Endothelial cell of umbilical vein (primary cell): Measurements from ENCODE around the gene UBE2E2. TPM values are rescaled to one million over a fixed set of nuclear protein-coding genes. Genes with fewer than 3 reads are reported as not detected.

Source experiments
- BruUV-seq: library from RNA; stranded (reverse); fragments of 400-500 nt; replicated peaks from 2 replicates; lab custom pipeline; 2021; lab: Mats Ljungman, UMichigan
- CTCF ChIA-PET: fragments of 300-600, 350-600 bp; sonication (Branson Sonifier 250); formaldehyde crosslinking; loops from one replicate; lab custom pipeline; 2021; ENCODE audit warnings: antibody characterized with exemption, inconsistent platforms; lab: Charles Lee
- POLR2A ChIA-PET: fragments of 300-600, 350-600 bp; sonication (Branson Sonifier 250); formaldehyde crosslinking; loops from one replicate; lab custom pipeline; 2021; ENCODE audit warnings: antibody characterized with exemption, inconsistent platforms; lab: Charles Lee
- DNase-seq: peaks from one replicate; pipeline ENCODE4 v3.0.0-alpha.2; 2011; ENCODE audit warnings: low read depth, low spot score
- FAIRE-seq: peaks from 2 replicates; lab custom pipeline; 2011; peaks lifted over from hg19 to GRCh38; lab: Jason Lieb, UNC
- H2AFZ ChIP-seq: 2 replicates; pipeline ENCODE4 v1.6.0; 2012; ENCODE audit warnings: low read depth, low read length, control low read depth, inconsistent platforms
- H3K27ac ChIP-seq: 2 replicates; pipeline ENCODE4 v1.5.1; 2011; ENCODE audit warnings: low read depth, mild to moderate bottlenecking, control low read depth, low read length, moderate library complexity; ENCODE audit not compliant: insufficient read depth
- H3K27me3 ChIP-seq, 2 experiments: 2 replicates each; pipeline versions ENCODE4 v1.6.0 to v1.6.1; 2011; ENCODE audit warnings: low read length in 2 of 2, mixed read lengths in 1 of 2; ENCODE audit not compliant: control insufficient read depth in 2 of 2, insufficient read depth in 2 of 2
- H3K36me3 ChIP-seq, 2 experiments: 2 replicates in 1 of 2; 3 replicates in 1 of 2; pipeline ENCODE4 v1.5.1; 2011; ENCODE audit warnings: low read length in 2 of 2, mild to moderate bottlenecking in 1 of 2, moderate library complexity in 1 of 2; ENCODE audit not compliant: control insufficient read depth in 2 of 2, insufficient read depth in 2 of 2; ENCODE audit errors: extremely low read depth in 1 of 2
- H3K4me1 ChIP-seq: 3 replicates; pipeline ENCODE4 v1.5.1; 2011; ENCODE audit warnings: mild to moderate bottlenecking, low read length; ENCODE audit not compliant: control insufficient read depth, insufficient read depth; ENCODE audit errors: extremely low read depth
- H3K4me2 ChIP-seq: 2 replicates; pipeline ENCODE4 v1.6.1; 2011; ENCODE audit warnings: low read length, control low read depth, mixed read lengths; ENCODE audit not compliant: insufficient read depth
- H3K4me3 ChIP-seq, 3 experiments: fragments of 200-600 bp in 1 of 3; sonication (generic), shearing (Covaris generic) in 1 of 3; replicated peaks in 1 of 3; 2 replicates each; pipeline ENCODE4 v1.5.1; 2011 to 2016; ENCODE audit warnings: control low read depth in 3 of 3, low read length in 3 of 3, mild to moderate bottlenecking in 2 of 3, inconsistent platforms in 1 of 3, low read depth in 1 of 3, moderate library complexity in 1 of 3; ENCODE audit not compliant: insufficient read depth in 1 of 3
- H3K79me2 ChIP-seq: 2 replicates; pipeline ENCODE4 v1.6.0; 2012; ENCODE audit warnings: low read length, inconsistent platforms; ENCODE audit not compliant: control insufficient read depth, insufficient read depth
- H3K9ac ChIP-seq: replicated peaks from 2 replicates; pipeline ENCODE3; 2011; ENCODE audit warnings: low read length, control low read depth; ENCODE audit not compliant: insufficient read depth; ENCODE audit errors: extremely low read depth
- H3K9me1 ChIP-seq: replicated peaks from 3 replicates; pipeline ENCODE4 v1.6.0; 2011; ENCODE audit warnings: mild to moderate bottlenecking, low read length; ENCODE audit not compliant: control insufficient read depth, insufficient read depth; ENCODE audit errors: extremely low read depth
- H3K9me3 ChIP-seq: replicated peaks from 2 replicates; pipeline ENCODE4 v1.5.1; 2012; ENCODE audit warnings: low read length, inconsistent platforms; ENCODE audit not compliant: control insufficient read depth, insufficient read depth
- H4K20me1 ChIP-seq: replicated peaks from 2 replicates; pipeline ENCODE3; 2011; ENCODE audit warnings: mild to moderate bottlenecking, low read length; ENCODE audit not compliant: control insufficient read depth, insufficient read depth; ENCODE audit errors: extremely low read depth
- CTCF ChIP-seq, 2 donors: IDR thresholded peaks; 1 replicate in 1 of 2; 2 replicates in 1 of 2; pipeline ENCODE4 v1.5.1; 2011; ENCODE audit warnings: low read length in 2 of 2, mild to moderate bottlenecking in 2 of 2, moderate library complexity in 2 of 2, control low read depth in 1 of 2, inconsistent platforms in 1 of 2, low read depth in 1 of 2; ENCODE audit not compliant: insufficient read depth in 1 of 2; ENCODE audit errors: extremely low read depth in 1 of 2
- EZH2 ChIP-seq: IDR thresholded peaks from 2 replicates; pipeline ENCODE4 v1.6.1; 2012; ENCODE audit warnings: borderline replicate concordance, low read depth, mild to moderate bottlenecking, moderate library complexity, low read length, inconsistent platforms; ENCODE audit not compliant: severe bottlenecking
- FOS ChIP-seq: IDR thresholded peaks from 2 replicates; pipeline ENCODE4 v1.6.1; 2011; ENCODE audit warnings: mild to moderate bottlenecking, low read length, moderate library complexity, borderline replicate concordance; ENCODE audit not compliant: insufficient read depth
- JUN ChIP-seq: IDR thresholded peaks from 2 replicates; pipeline ENCODE4 v1.6.1; 2011; ENCODE audit warnings: borderline replicate concordance, low read depth; ENCODE audit not compliant: insufficient read length, insufficient read depth
- MAX ChIP-seq: IDR thresholded peaks from 2 replicates; pipeline ENCODE4 v1.6.1; 2011; ENCODE audit not compliant: insufficient read depth, insufficient read length
- POLR2A ChIP-seq: IDR thresholded peaks from 2 replicates; pipeline ENCODE4 v1.6.1; 2012; ENCODE audit warnings: low read depth, mild to moderate bottlenecking, control low read depth, low read length
- dilution Hi-C: fragments of 300-500 bp; cut with MboI; formaldehyde crosslinking; loops from one replicate; pipeline ENCODE4 v1.15.0; 2019; ENCODE audit warnings: low sequenced_read_pairs; ENCODE audit not compliant: extremely low pct_ligation_motif_present
- intact Hi-C: fragments of 100-400 bp; cut with micrococcal nuclease; formaldehyde crosslinking; loops from one replicate; pipeline ENCODE4 v1.10.0; 2022
- polyA plus RNA-seq, 4 experiments: library from polyadenylated mRNA; depleted of rRNA in 3 of 4; stranded (reverse) in 3 of 4; unstranded in 1 of 4; fragments of >200 nt; gene quantifications; 2 replicates each; pipeline versions ENCODE4 v1.2.1 to v1.2.3, GENCODE V29; 2011 to 2012; ENCODE audit warnings: missing spikeins in 1 of 4
- total RNA-seq: library from RNA; stranded (reverse); gene quantifications from 2 replicates; pipeline ENCODE4 v1.2.3, GENCODE V29; 2021

Gene UBE2E2
- total and polyA plus RNA-seq, 2 donors (not counting 3 experiments of a cell fraction or from before 2014, with no cell fraction given) = 37.0 to 45.4 TPM

GRCh38 chr3:23490459-23490858 lies 287.3 kb downstream of the UBE2E2 start:
- Histone ChIP-seq H3K4me3 (no peak overlapping the region), H3K4me1 (peaks cover 23% of the 10 kb centered on the region), H3K9me1 (no peaks in the 10 kb centered on the region), H3K9me3 (no peaks in the 10 kb centered on the region), H3K79me2 (peaks cover 2% of the 10 kb centered on the region), H3K9ac (no peak overlapping the region), H3K27ac (peak overlapping the region; percentile 53), H3K36me3 (no peaks in the 10 kb centered on the region), H3K4me2 (peak overlapping the region; percentile 81), H2AFZ (no peak overlapping the region), H4K20me1 (no peaks in the 10 kb centered on the region), H3K27me3 (no peaks in the 10 kb centered on the region)
- intact Hi-C loops = no loop called here
- peak; percentile 91 for DNase-seq
- peak; percentile 77 for TF ChIP-seq JUN
- no peak for TF ChIP-seq EZH2
- peak; percentile 84 for TF ChIP-seq FOS
- no peak for TF ChIP-seq CTCF (IDR thresholded peaks at IDR 0.05; ENCODE audit: extremely low read depth in 1 of 2, insufficient read depth in 1 of 2, low read depth in 1 of 2, low read length in 2 of 2)
- no peak for TF ChIP-seq MAX
- no peak for TF ChIP-seq POLR2A
- FAIRE-seq = peak; percentile 89
- ChIA-PET POLR2A (no interaction called here), CTCF (interaction anchor here (1.0 kb wide), 3 partner anchors 42 to 271 kb away, joined by 3 to 4 read pairs (median 3); no protein-coding TSS in a partner anchor)
- BruUV-seq = no TSS peak
- dilution Hi-C loops = no loop called here
